ENCODE measurements around the gene LSM11. TPM values are rescaled to one million over a fixed set of nuclear protein-coding genes. Genes with fewer than 3 reads are reported as not detected.
"Not testable (repeated sequence)": the region's sequence is repeated elsewhere in the genome, so short reads cannot be mapped to it uniquely, and the experiment has no call there.

LSM11 gene
- total RNA-seq, 6 experiments from 2014 or later, result 0.75 to 1.5 (median 1.0) TPM

DNA sequence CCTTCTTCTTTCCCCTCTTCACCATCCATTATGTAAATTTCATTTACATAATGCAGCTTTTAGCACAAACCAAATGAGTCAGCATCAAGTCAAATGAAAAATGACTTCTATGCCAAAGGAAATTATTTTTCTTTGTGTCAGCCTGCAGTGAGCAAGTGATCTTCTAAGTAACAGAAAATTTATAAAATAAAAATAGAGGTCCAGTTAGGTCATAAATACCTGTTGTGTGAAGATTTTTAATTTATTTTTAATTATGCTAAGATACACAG lies 29.0 kb upstream of the LSM11 start:
- Histone ChIP-seq H3K9me3 (no peaks in the 10 kb centered on the region), H3K27ac (no peak overlapping the region), H3K4me1 (peaks cover 0 to 4% (median 0%) of the 10 kb centered on the region in 4 donors), H3K27me3 (no peaks in the 10 kb centered on the region), H3K4me3 (no peak overlapping the region), H3K36me3 (no peaks in the 10 kb centered on the region)
- intact Hi-C loops (cut with DNase I), result loop anchor here in 1 of 2 donors (10.0 kb wide), 1 partner anchor 270 kb away; no protein-coding TSS in a partner anchor
- no peak for TF ChIP-seq CTCF (IDR thresholded peaks at IDR 0.05)
- no peak for TF ChIP-seq POLR2A (IDR thresholded peaks at IDR 0.05)
- no peak for ATAC-seq
- DNase-seq, result no peak

DNA sequence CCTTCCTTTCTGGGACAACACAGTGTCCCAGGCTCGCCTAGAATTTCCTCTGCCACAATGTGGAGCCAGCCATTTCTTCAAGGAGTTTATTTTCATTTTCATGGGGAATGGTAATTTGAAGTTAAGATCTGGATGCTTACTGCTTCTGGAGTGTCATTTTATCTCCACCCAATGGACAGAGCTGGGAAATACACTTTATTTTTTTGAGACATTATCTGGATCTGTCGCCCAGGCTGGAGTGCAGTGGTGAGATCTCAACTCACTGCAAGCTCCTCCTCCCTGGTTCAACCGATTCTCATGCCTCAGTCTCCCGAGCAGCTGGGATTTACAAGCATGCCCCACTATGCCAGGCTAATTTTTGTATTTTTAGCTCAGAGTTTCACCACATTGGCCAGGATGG lies 25.0 kb upstream of the LSM11 start:
- no peak overlapping the region for H3K4me3 ChIP-seq
- 0% methylated on average over 4 of the region's 4 CpGs for WGBS (ENCODE audit: insufficient coverage, low coverage, low lambda C conversion rate, missing lambda C conversion rate)
- TF ChIP-seq POLR2A (IDR thresholded peaks at IDR 0.05), result no peak
- TF ChIP-seq CTCF (IDR thresholded peaks at IDR 0.05), result peak; percentile 61 to 70 (median 64)
- DNase-seq (no peak), ATAC-seq (peak; percentile 93 to 99 (median 94))
- H3K27ac ChIP-seq, result no peak overlapping the region
- intact Hi-C loops (cut with DNase I), result loop anchor here in 1 of 2 donors (10.0 kb wide), 1 partner anchor 274 kb away; no protein-coding TSS in a partner anchor
- peaks cover 0 to 4% (median 0%) of the 10 kb centered on the region in 4 donors for H3K4me1 ChIP-seq
- H3K9me3 ChIP-seq, result no peaks in the 10 kb centered on the region
- no peaks in the 10 kb centered on the region for H3K27me3 ChIP-seq
- no peaks in the 10 kb centered on the region for H3K36me3 ChIP-seq

- Histone ChIP-seq H3K4me3 (no peak overlapping the region), H3K4me1 (peaks cover 0 to 4% (median 0%) of the 10 kb centered on the region in 4 donors), H3K27me3 (no peaks in the 10 kb centered on the region), H3K36me3 (no peaks in the 10 kb centered on the region), H3K27ac (no peak overlapping the region), H3K9me3 (no peaks in the 10 kb centered on the region)
- DNase-seq (no peak), ATAC-seq (no peak)
- intact Hi-C loops (cut with DNase I), result loop anchor here in 1 of 2 donors (10.0 kb wide), 1 partner anchor 274 kb away; no protein-coding TSS in a partner anchor
- TF ChIP-seq POLR2A (IDR thresholded peaks at IDR 0.05) (no peak), CTCF (IDR thresholded peaks at IDR 0.05) (no peak)
- WGBS (ENCODE audit: insufficient coverage, low coverage, low lambda C conversion rate, missing lambda C conversion rate), result 83% methylated on average over 1 of the region's 2 CpGs
These were observed 24.3 kb upstream of the LSM11 start for GRCh38 chr5:157719245-157719644.

DNA sequence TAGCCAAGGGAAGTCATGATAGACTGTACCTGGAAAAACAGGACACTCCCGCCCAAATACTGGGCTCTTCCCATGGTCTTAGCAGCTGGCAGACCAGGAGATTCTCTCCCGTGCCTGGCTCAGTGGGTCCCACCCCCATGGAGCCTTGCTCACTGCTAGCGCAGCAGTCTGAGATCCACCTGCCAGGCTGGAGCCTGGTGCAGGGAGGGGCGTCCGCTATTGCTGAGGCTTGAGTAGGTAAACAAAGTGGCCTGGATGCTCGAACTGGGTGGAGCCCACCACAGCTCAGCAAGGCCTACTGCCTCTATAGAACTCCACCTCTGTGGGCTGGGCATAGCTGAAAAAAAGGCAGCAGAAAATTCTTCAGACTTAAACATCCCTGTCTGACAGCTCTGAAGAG lies 22.4 kb upstream of the LSM11 start:
- H3K27ac ChIP-seq, result no peak overlapping the region
- WGBS (ENCODE audit: insufficient coverage, low coverage, low lambda C conversion rate, missing lambda C conversion rate), result 63% methylated on average over 3 of the region's 6 CpGs
- DNase-seq (no peak), ATAC-seq (no peak)
- H3K27me3 ChIP-seq, result no peaks in the 10 kb centered on the region
- H3K4me1 ChIP-seq, result peaks cover 0 to 4% (median 0%) of the 10 kb centered on the region in 4 donors
- TF ChIP-seq POLR2A (IDR thresholded peaks at IDR 0.05) (no peak), CTCF (IDR thresholded peaks at IDR 0.05) (no peak)
- H3K36me3 ChIP-seq, result no peaks in the 10 kb centered on the region
- no peak overlapping the region for H3K4me3 ChIP-seq
- intact Hi-C loops (cut with DNase I), result no loop called here
- no peaks in the 10 kb centered on the region for H3K9me3 ChIP-seq

GRCh38 chr5:157722895-157723294 lies 20.6 kb upstream of the LSM11 start:
- intact Hi-C loops (cut with DNase I), result not testable (repeated sequence)

GRCh38 chr5:157726607-157727006 lies 16.9 kb upstream of the LSM11 start:
- H3K4me3 ChIP-seq; H3K9me3 ChIP-seq; H3K36me3 ChIP-seq; H3K27ac ChIP-seq; intact Hi-C loops (cut with DNase I); DNase-seq; H3K4me1 ChIP-seq; ATAC-seq; H3K27me3 ChIP-seq: not testable (repeated sequence)
- WGBS (ENCODE audit: insufficient coverage, low coverage, low lambda C conversion rate, missing lambda C conversion rate), result 90% methylated on average over 2 of the region's 2 CpGs

More at GRCh38 chr5:157722895-157723294, 20.6 kb upstream of the LSM11 start:
- ATAC-seq, H3K27me3 ChIP-seq, H3K4me1 ChIP-seq, H3K9me3 ChIP-seq, H3K36me3 ChIP-seq, H3K4me3 ChIP-seq, DNase-seq, H3K27ac ChIP-seq: not testable (repeated sequence)
- 70% methylated on average over 2 of the region's 2 CpGs for WGBS (ENCODE audit: insufficient coverage, low coverage, low lambda C conversion rate, missing lambda C conversion rate)

- H3K27ac ChIP-seq; ATAC-seq; H3K4me1 ChIP-seq; H3K36me3 ChIP-seq; H3K9me3 ChIP-seq; intact Hi-C loops (cut with DNase I); H3K27me3 ChIP-seq; DNase-seq; H3K4me3 ChIP-seq: not testable (repeated sequence)
- 100% methylated on average over 1 of the region's 1 CpG for WGBS (ENCODE audit: insufficient coverage, low coverage, low lambda C conversion rate, missing lambda C conversion rate)
These were observed 15.7 kb upstream of the LSM11 start for GRCh38 chr5:157727858-157728257.
